Measurements from ENCODE around the gene HIC1. TPM values are rescaled to one million over a fixed set of nuclear protein-coding genes. Genes with fewer than 3 reads are reported as not detected.

HIC1 gene
- 0.05 and 0.60 TPM in 2 replicates for total RNA-seq (2014; rRNA removed; shearing (Covaris generic))

GRCh38 chr17:2054512-2055291, at the start of gene HIC1:
TSS of gene HIC1 (plus strand) at chr17:2055103. CDS start at chr17:2056691, 1,588 bp downstream.

GRCh38 chr17:2025220-2025621, 29.7 kb upstream of the HIC1 start, which contains the start of gene RTN4RL1:
TSS of gene RTN4RL1 (minus strand) at chr17:2025334. CDS start at chr17:2024865, 469 bp downstream.

GRCh38 chr17:2029911-2030778, 24.8 kb upstream of the HIC1 start, which contains the start of gene DPH1:
TSS of gene DPH1 (plus strand) at chr17:2030153. CDS start at chr17:2030170, 17 bp downstream.

GRCh38 chr17:2041561-2042389, 13.1 kb upstream of the HIC1 start, which contains the start of gene OVCA2:
TSS of gene OVCA2 (plus strand) at chr17:2042022. CDS start at chr17:2042048, 26 bp downstream.

Small RNAs within 50 kb of the gene (small RNA-seq; reads per million reads assigned to genes)
- not detected for gene AC090617.6
- gene AC090617.9: not detected
- 0.17 reads per million for gene MIR132
- not detected for gene MIR212
- gene OVCA2: not detected

Other genes with a start within 250 kb of the HIC1 start
- 7.5 and 9.4 TPM in 2 replicates for gene SMYD4, start 225.2 kb upstream of the HIC1 start, total RNA-seq (2014; rRNA removed; shearing (Covaris generic))
- 50.5 and 58.8 TPM in 2 replicates for gene RPA1, start 225.1 kb upstream of the HIC1 start, total RNA-seq (2014; rRNA removed; shearing (Covaris generic))
- 0.03 TPM in 1 of 2 replicates, not detected in the other for gene RTN4RL1, start 29.8 kb upstream of the HIC1 start, total RNA-seq (2014; rRNA removed; shearing (Covaris generic))
- gene DPH1, start 24.9 kb upstream of the HIC1 start, total RNA-seq (2014; rRNA removed; shearing (Covaris generic)): 43.0 and 57.4 TPM in 2 replicates
- gene OVCA2, start 13.1 kb upstream of the HIC1 start, total RNA-seq (2014; rRNA removed; shearing (Covaris generic)): 83.3 and 87.2 TPM in 2 replicates
- 13.7 and 15.7 TPM in 2 replicates for gene SMG6, start 248.7 kb downstream of the HIC1 start, total RNA-seq (2014; rRNA removed; shearing (Covaris generic))
- 2.0 and 5.7 TPM in 2 replicates for gene SRR, start 248.8 kb downstream of the HIC1 start, total RNA-seq (2014; rRNA removed; shearing (Covaris generic))